HEK293 (cell line): ENCODE results near the gene MUC12.

Source experiments
- CTCF ChIA-PET: fragments of 350-600 bp; formaldehyde crosslinking; extraction: SDS; loops from one replicate; lab custom pipeline; 2021; ENCODE audit warnings: antibody characterized with exemption; lab: Yijun Ruan, JAX
- POLR2A ChIA-PET: fragments of 300-600 bp; formaldehyde crosslinking; extraction: SDS; loops from one replicate; lab custom pipeline; 2020; ENCODE audit warnings: antibody characterized with exemption, inconsistent platforms; lab: Yijun Ruan, JAX
- H3K27ac ChIP-seq: fragments of 200-500 bp; sonication (Bioruptor generic); 2 replicates; pipeline ENCODE4 v1.5.1; 2014; ENCODE audit warnings: low read depth, low read length, control low read depth, inconsistent platforms; ENCODE audit errors: extremely low read depth
- H3K36me3 ChIP-seq, 2 experiments: fragments of 200-500 bp in 1 of 2; sonication (Bioruptor generic) in 1 of 2; 1 replicate in 1 of 2; 2 replicates in 1 of 2; pipeline ENCODE4 v1.5.1; 2014 to 2017; ENCODE audit warnings: inconsistent platforms in 2 of 2, low read length in 2 of 2; ENCODE audit not compliant: control insufficient read depth in 2 of 2, insufficient read depth in 1 of 2
- H3K4me1 ChIP-seq: fragments of 200-500 bp; sonication (Bioruptor generic); 2 replicates; pipeline ENCODE4 v1.5.1; 2014; ENCODE audit warnings: mild to moderate bottlenecking, low read length, inconsistent platforms; ENCODE audit not compliant: control insufficient read depth, insufficient read depth
- H3K4me3 ChIP-seq: 2 replicates; pipeline ENCODE4 v1.5.1; 2011; ENCODE audit warnings: low read depth, mild to moderate bottlenecking, control low read depth, low read length, moderate library complexity
- H3K9me3 ChIP-seq: fragments of 200-500 bp; sonication (Bioruptor generic); 2 replicates; pipeline ENCODE4 v1.5.1; 2014; ENCODE audit warnings: low read depth, low read length, inconsistent platforms; ENCODE audit not compliant: control insufficient read depth, insufficient read depth
- BCL11B ChIP-seq: fragments of 450-650 bp; formaldehyde crosslinking; IDR thresholded peaks from 2 replicates; pipeline ENCODE4 v1.5.1; 2016; ENCODE audit warnings: low read depth, missing biosample characterization, missing genetic modification characterization
- CTCF ChIP-seq: fragments of 450-650 bp; formaldehyde crosslinking; IDR thresholded peaks from 2 replicates; pipeline ENCODE4 v1.5.1; 2016; ENCODE audit warnings: missing biosample characterization, missing genetic modification characterization
- MZF1 ChIP-seq: fragments of 450-650 bp; formaldehyde crosslinking; IDR thresholded peaks from 2 replicates; pipeline ENCODE4 v1.5.1; 2017; ENCODE audit warnings: missing biosample characterization, missing genetic modification characterization, borderline replicate concordance
- OSR2 ChIP-seq: fragments of 450-650 bp; formaldehyde crosslinking; IDR thresholded peaks from 2 replicates; pipeline ENCODE4 v1.5.1; 2016; ENCODE audit warnings: missing biosample characterization, missing genetic modification characterization
- PBX3 ChIP-seq: sonication (generic); formaldehyde crosslinking; IDR thresholded peaks from 2 replicates; pipeline ENCODE4 v1.8.1; 2022; ENCODE audit warnings: mild to moderate bottlenecking, moderate library complexity, missing genetic modification reagents
- PRDM1 ChIP-seq: fragments of 450-650 bp; formaldehyde crosslinking; IDR thresholded peaks from 2 replicates; pipeline ENCODE4; 2016; ENCODE audit warnings: missing biosample characterization, missing genetic modification characterization
- SCRT2 ChIP-seq: fragments of 450-650 bp; formaldehyde crosslinking; IDR thresholded peaks from 2 replicates; pipeline ENCODE4 v1.5.1; 2016; ENCODE audit warnings: missing biosample characterization, missing genetic modification characterization
- ZBTB48 ChIP-seq: fragments of 450-650 bp; formaldehyde crosslinking; IDR thresholded peaks from 2 replicates; pipeline ENCODE4 v1.5.1; 2016; ENCODE audit warnings: missing biosample characterization, missing genetic modification characterization
- ZBTB49 ChIP-seq: fragments of 450-650 bp; formaldehyde crosslinking; IDR thresholded peaks from 2 replicates; pipeline ENCODE4 v1.5.1; 2016; ENCODE audit warnings: missing biosample characterization, missing genetic modification characterization, low read depth
- ZFP41 ChIP-seq: fragments of 450-650 bp; formaldehyde crosslinking; IDR thresholded peaks from 2 replicates; pipeline ENCODE4 v1.5.1; 2016; ENCODE audit warnings: missing biosample characterization, missing genetic modification characterization, borderline replicate concordance
- ZNF10 ChIP-seq: fragments of 450-650 bp; formaldehyde crosslinking; IDR thresholded peaks from 2 replicates; pipeline ENCODE4 v1.5.1; 2017; ENCODE audit warnings: missing biosample characterization, missing genetic modification characterization
- ZNF132 ChIP-seq: fragments of 450-650 bp; formaldehyde crosslinking; IDR thresholded peaks from 2 replicates; pipeline ENCODE4 v1.5.1; 2017; ENCODE audit warnings: missing biosample characterization, missing genetic modification characterization, borderline replicate concordance
- ZNF18 ChIP-seq: fragments of 450-650 bp; formaldehyde crosslinking; IDR thresholded peaks from 2 replicates; pipeline ENCODE4 v1.5.1; 2016; ENCODE audit warnings: missing biosample characterization, missing genetic modification characterization
- ZNF2 ChIP-seq: fragments of 450-650 bp; formaldehyde crosslinking; IDR thresholded peaks from 2 replicates; pipeline ENCODE4 v1.5.1; 2016; ENCODE audit warnings: missing biosample characterization, missing genetic modification characterization
- ZNF248 ChIP-seq: fragments of 450-650 bp; formaldehyde crosslinking; IDR thresholded peaks from 2 replicates; pipeline ENCODE4 v1.5.1; 2017; ENCODE audit warnings: missing biosample characterization, missing genetic modification characterization
- ZNF324 ChIP-seq: fragments of 450-650 bp; formaldehyde crosslinking; IDR thresholded peaks from 2 replicates; pipeline ENCODE4 v1.5.1; 2016; ENCODE audit warnings: missing biosample characterization, missing genetic modification characterization
- ZNF391 ChIP-seq: fragments of 450-650 bp; formaldehyde crosslinking; IDR thresholded peaks from 2 replicates; pipeline ENCODE4 v1.5.1; 2016; ENCODE audit warnings: low read depth, missing biosample characterization, missing genetic modification characterization, borderline replicate concordance
- ZNF530 ChIP-seq: fragments of 450-650 bp; formaldehyde crosslinking; IDR thresholded peaks from 2 replicates; pipeline ENCODE4 v1.5.1; 2016; ENCODE audit warnings: low read depth, missing biosample characterization, missing genetic modification characterization
- ZNF558 ChIP-seq: fragments of 450-650 bp; formaldehyde crosslinking; IDR thresholded peaks from 2 replicates; pipeline ENCODE4 v1.5.1; 2016; ENCODE audit warnings: missing biosample characterization, missing genetic modification characterization
- ZNF76 ChIP-seq: fragments of 450-650 bp; formaldehyde crosslinking; IDR thresholded peaks from 2 replicates; pipeline ENCODE4; 2016; ENCODE audit warnings: low read depth, missing biosample characterization, missing genetic modification characterization, borderline replicate concordance
- ZNF777 ChIP-seq: fragments of 450-650 bp; formaldehyde crosslinking; IDR thresholded peaks from 2 replicates; pipeline ENCODE4 v1.5.1; 2017; ENCODE audit warnings: missing biosample characterization, missing genetic modification characterization, borderline replicate concordance
- ZNF785 ChIP-seq: fragments of 450-650 bp; formaldehyde crosslinking; IDR thresholded peaks from 2 replicates; pipeline ENCODE4 v1.5.1; 2016; ENCODE audit warnings: missing biosample characterization, missing genetic modification characterization
- ZSCAN30 ChIP-seq: fragments of 450-650 bp; IDR thresholded peaks from 2 replicates; pipeline ENCODE4 v1.5.1; 2018; ENCODE audit warnings: missing biosample characterization, mild to moderate bottlenecking, missing genetic modification characterization, moderate library complexity
- ZSCAN5A ChIP-seq: fragments of 450-650 bp; formaldehyde crosslinking; IDR thresholded peaks from 2 replicates; pipeline ENCODE4 v1.5.1; 2016; ENCODE audit warnings: missing biosample characterization, missing genetic modification characterization

The MUC12 gene

GRCh38 chr7:100965045-100965722 lies 4.2 kb upstream of the MUC12 start:
- H3K9me3 ChIP-seq = no peaks in the 10 kb centered on the region
- no peak overlapping the region for H3K27ac ChIP-seq
- no peak overlapping the region for H3K4me3 ChIP-seq
- TF ChIP-seq ZFP41 (tag by site-specific recombination) = no peak
- TF ChIP-seq ZNF391 (tag by site-specific recombination) = no peak
- TF ChIP-seq MZF1 (tag by site-specific recombination) = no peak
- TF ChIP-seq OSR2 (tag by site-specific recombination) = no peak
- TF ChIP-seq ZNF777 = no peak
- no peak for TF ChIP-seq ZSCAN5A (tag by site-specific recombination)
- no peak for TF ChIP-seq ZNF558 (tag by site-specific recombination)
- no peak for TF ChIP-seq ZBTB49
- no peak for TF ChIP-seq ZNF248
- no peak for TF ChIP-seq ZNF132
- no peak for TF ChIP-seq ZNF530 (tag by site-specific recombination)
- TF ChIP-seq, all 188 proteins: peak for 0
- ChIA-PET CTCF (interaction anchor here (0.8 to 1.4 kb wide), 7 partner anchors 7 to 166 kb away, joined by 3 to 10 read pairs (median 4); no protein-coding TSS in a partner anchor), POLR2A (interaction anchor here (0.6 to 0.9 kb wide), 3 partner anchors 90 to 587 kb away, joined by 3 to 4 read pairs (median 3); partner anchors contain the start of gene SRRT)
- Histone ChIP-seq H3K4me1 (peaks cover 4% of the 10 kb centered on the region), H3K36me3 (no peaks in the 10 kb centered on the region)

GRCh38 chr7:100965723-100966541 lies 3.4 kb upstream of the MUC12 start:
- Histone ChIP-seq H3K4me3 (peak overlapping the region; percentile 39), H3K27ac (no peak overlapping the region), H3K36me3 (no peaks in the 10 kb centered on the region), H3K9me3 (no peaks in the 10 kb centered on the region), H3K4me1 (peaks cover 4% of the 10 kb centered on the region)
- POLR2A ChIA-PET = interaction anchor here (0.6 to 0.9 kb wide), 3 partner anchors 91 to 586 kb away, joined by 3 to 4 read pairs (median 3); partner anchors contain the start of gene SRRT
- CTCF ChIA-PET = interaction anchor here (0.7 to 1.3 kb wide), 9 partner anchors 8 to 167 kb away, joined by 3 to 10 read pairs (median 4); no protein-coding TSS in a partner anchor
- TF ChIP-seq PRDM1 (no peak), CTCF (tag by site-specific recombination) (peak; percentile 90), PBX3 (peak; percentile 86; the same call in 1 of the 2 replicates), BCL11B (no peak), ZNF391 (tag by site-specific recombination) (no peak), ZNF18 (tag by site-specific recombination) (no peak), ZSCAN30 (tag by site-specific recombination) (peak; percentile 91), ZNF2 (tag by site-specific recombination) (peak; percentile 52; the same call in 1 of the 2 replicates), ZBTB48 (peak; percentile 19; the same call in 1 of the 2 replicates), SCRT2 (no peak), ZNF10 (tag by site-specific recombination) (0 out of 2 replicates have a peak, but pooled peaks have one; percentile 43), ZNF324 (no peak), ZNF785 (tag by site-specific recombination) (peak; percentile 81; the same call in 1 of the 2 replicates), ZNF76 (no peak)
